Endodermal cell (in vitro differentiated cells): ENCODE data around the gene PTCRA. TPM values are rescaled to one million over a fixed set of nuclear protein-coding genes. Genes with fewer than 3 reads are reported as not detected.
"Not testable (repeated sequence)": the region's sequence is repeated elsewhere in the genome, so short reads cannot be mapped to it uniquely, and the experiment has no call there.

Source experiments
- DNase-seq: peaks from one replicate; pipeline ENCODE4 v3.0.0-alpha.2; 2017
- H3K27ac ChIP-seq: 2 replicates; pipeline ENCODE4 v1.5.1; 2013; ENCODE audit warnings: mild to moderate bottlenecking, low read depth, low read length, moderate library complexity
- H3K27me3 ChIP-seq: 2 replicates; pipeline ENCODE4 v1.6.1; 2013; ENCODE audit warnings: mild to moderate bottlenecking, low read length, moderate library complexity; ENCODE audit not compliant: insufficient read depth, control insufficient read depth, poor library complexity, severe bottlenecking
- H3K36me3 ChIP-seq: 2 replicates; pipeline ENCODE4 v1.7.0; 2013; ENCODE audit warnings: mild to moderate bottlenecking, low read length, moderate library complexity; ENCODE audit not compliant: control insufficient read depth, insufficient read depth
- H3K4me1 ChIP-seq: one replicate; pipeline ENCODE4 v1.7.0; 2013; ENCODE audit warnings: low read length; ENCODE audit not compliant: control insufficient read depth, insufficient read depth
- H3K4me3 ChIP-seq: 2 replicates; pipeline ENCODE4 v1.5.1; 2013; ENCODE audit warnings: mild to moderate bottlenecking, low read length, moderate library complexity
- H3K9ac ChIP-seq: 2 replicates; pipeline ENCODE4 v1.6.1; 2013; ENCODE audit warnings: mild to moderate bottlenecking, low read length, moderate library complexity; ENCODE audit not compliant: poor library complexity, severe bottlenecking; ENCODE audit errors: extremely low read depth
- H3K9me3 ChIP-seq: 2 replicates; pipeline ENCODE4 v1.6.1; 2013; ENCODE audit warnings: mild to moderate bottlenecking, low read length, moderate library complexity; ENCODE audit not compliant: control insufficient read depth
- H3K27ac Mint-ChIP-seq: 2 replicates; pipeline ENCODE4 v1.8.0; 2020; ENCODE audit warnings: mixed read lengths
- H3K27me3 Mint-ChIP-seq: 2 replicates; pipeline ENCODE4 v1.8.0; 2021; ENCODE audit warnings: mild to moderate bottlenecking, mixed read lengths; ENCODE audit not compliant: insufficient read depth
- H3K36me3 Mint-ChIP-seq: 2 replicates; pipeline ENCODE4 v1.8.0; 2020; ENCODE audit warnings: low read depth, mixed read lengths
- H3K4me1 Mint-ChIP-seq: 2 replicates; pipeline ENCODE4 v1.8.0; 2020; ENCODE audit warnings: mixed read lengths
- H3K4me3 Mint-ChIP-seq: 2 replicates; pipeline ENCODE4 v1.8.0; 2020; ENCODE audit warnings: mild to moderate bottlenecking, moderate library complexity, mixed read lengths
- H3K9me3 Mint-ChIP-seq: 2 replicates; pipeline ENCODE4 v1.8.0; 2020; ENCODE audit warnings: mild to moderate bottlenecking, mixed read lengths
- CTCF ChIP-seq: fragments of 200-600 bp; sonication (generic); conservative IDR thresholded peaks from 2 replicates; pipeline ENCODE4 v1.5.0; 2021; ENCODE audit warnings: antibody characterized with exemption, mild to moderate bottlenecking
- WGBS, 2 experiments: methylation state at CpG; one replicate each; pipeline versions ENCODE4 v1.1.5 to v1.1.7; 2013; ENCODE audit warnings: missing lambda C conversion rate in 2 of 2, mixed read lengths in 1 of 2; ENCODE audit not compliant: insufficient coverage in 1 of 2, insufficient read length in 1 of 2; 5-methylcytosine and 5-hydroxymethylcytosine counted together
- total RNA-seq, 2 donors: library from RNA; stranded (reverse); fragmentation: NEBNext Ultra II Directional in 1 of 2; extraction: Animal tissue kit (Norgen Biotek cat#: 25700) in 1 of 2; gene quantifications; 2 replicates in 1 of 2; 3 replicates in 1 of 2; pipeline ENCODE4 v1.2.1, GENCODE V29; 2021

PTCRA gene
- total RNA-seq, 2 donors from 2014 or later: not detected

DNA sequence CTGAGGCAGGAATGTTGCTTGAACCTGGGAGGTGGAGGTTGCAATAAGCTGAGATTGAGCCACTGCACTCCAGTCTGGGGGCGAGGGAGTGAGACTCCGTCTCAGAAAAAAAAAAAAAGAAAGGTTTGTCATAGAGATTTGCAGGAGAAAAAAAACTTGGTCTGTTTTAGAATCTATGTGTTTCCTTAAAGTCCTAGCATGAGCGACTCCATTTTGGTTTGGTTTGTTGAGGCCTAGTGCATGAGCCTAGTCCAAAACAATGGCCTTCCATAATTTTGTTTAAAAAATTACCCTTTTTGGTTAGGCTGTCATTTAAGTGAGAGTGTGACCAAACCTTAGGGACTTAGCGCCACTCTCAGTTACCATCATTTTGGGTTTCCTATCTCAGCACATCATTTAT is 36.5 kb downstream of the PTCRA start:
- Mint-ChIP-seq H3K4me3 (no peak overlapping the region), H3K27ac (no peak overlapping the region), H3K36me3 (no peaks in the 10 kb centered on the region), H3K4me1 (no peaks in the 10 kb centered on the region), H3K9me3 (no peaks in the 10 kb centered on the region), H3K27me3 (no peaks in the 10 kb centered on the region)
- Histone ChIP-seq H3K27ac (no peak overlapping the region), H3K27me3 (no peaks in the 10 kb centered on the region), H3K9ac (no peak overlapping the region), H3K4me3 (no peak overlapping the region), H3K4me1 (no peaks in the 10 kb centered on the region), H3K36me3 (no peaks in the 10 kb centered on the region), H3K9me3 (no peaks in the 10 kb centered on the region)
- TF ChIP-seq CTCF: no peak
- no peak for DNase-seq
- 90 to 92% methylated on average over 2 to 4 of the region's 4 CpGs for WGBS, 2 experiments

GRCh38 chr6:42954405-42954804 is 38.6 kb downstream of the PTCRA start:
- H3K27ac Mint-ChIP-seq, H3K9me3 ChIP-seq, H3K36me3 Mint-ChIP-seq, H3K4me1 Mint-ChIP-seq, H3K27me3 ChIP-seq, DNase-seq, H3K27ac ChIP-seq, H3K4me1 ChIP-seq, H3K9ac ChIP-seq, H3K4me3 Mint-ChIP-seq, H3K9me3 Mint-ChIP-seq, H3K4me3 ChIP-seq, H3K36me3 ChIP-seq: not testable (repeated sequence)
- peaks cover 11% of the 10 kb centered on the region for H3K27me3 Mint-ChIP-seq
- 92 to 98% methylated on average over 4 of the region's 4 CpGs for WGBS, 2 experiments

DNA sequence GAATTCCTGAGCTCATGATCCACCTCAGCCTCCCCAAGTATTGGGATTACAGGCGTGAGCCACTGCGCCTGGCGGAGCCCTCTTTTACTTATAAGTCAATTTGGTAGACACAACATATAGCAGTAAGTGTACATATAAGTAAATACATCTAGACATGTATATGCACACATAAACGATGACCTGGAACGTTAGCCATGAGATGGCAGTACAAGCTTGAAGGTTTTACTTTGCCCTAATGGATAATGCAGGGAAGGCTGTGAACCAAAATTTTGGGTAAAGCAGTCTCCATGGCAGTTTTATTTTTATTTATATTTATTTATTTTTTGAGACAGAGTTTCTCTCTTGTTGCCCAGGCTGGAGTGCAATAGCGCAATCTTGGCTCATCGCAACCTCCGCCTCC is 42.3 kb downstream of the PTCRA start:
- no peak overlapping the region for H3K27ac ChIP-seq
- no peak for DNase-seq
- Mint-ChIP-seq H3K4me3 (no peak overlapping the region), H3K36me3 (peaks cover 11% of the 10 kb centered on the region), H3K9me3 (no peaks in the 10 kb centered on the region), H3K27ac (no peak overlapping the region), H3K4me1 (peaks cover 6% of the 10 kb centered on the region), H3K27me3 (peaks cover 33% of the 10 kb centered on the region)
- no peaks in the 10 kb centered on the region for H3K9me3 ChIP-seq
- peaks cover 28% of the 10 kb centered on the region for H3K27me3 ChIP-seq
- TF ChIP-seq CTCF: no peak
- no peaks in the 10 kb centered on the region for H3K4me1 ChIP-seq
- WGBS, 2 experiments: 80 to 98% methylated on average over 1 to 8 of the region's 8 CpGs
- no peak overlapping the region for H3K9ac ChIP-seq
- no peaks in the 10 kb centered on the region for H3K36me3 ChIP-seq
- H3K4me3 ChIP-seq: no peak overlapping the region

GRCh38 chr6:42959917-42960242 is 44.0 kb downstream of the PTCRA start:
- Histone ChIP-seq H3K27me3 (peaks cover 28% of the 10 kb centered on the region), H3K4me3 (peak overlapping the region; percentile 83), H3K27ac (no peak overlapping the region), H3K4me1 (no peaks in the 10 kb centered on the region), H3K36me3 (no peaks in the 10 kb centered on the region), H3K9me3 (no peaks in the 10 kb centered on the region), H3K9ac (no peak overlapping the region)
- 39 to 46% methylated on average over 12 to 13 of the region's 13 CpGs for WGBS, 2 experiments
- DNase-seq: no peak
- peaks cover 6% of the 10 kb centered on the region for H3K4me1 Mint-ChIP-seq
- H3K4me3 Mint-ChIP-seq: peak overlapping the region; percentile 66
- H3K27ac Mint-ChIP-seq: no peak overlapping the region
- H3K36me3 Mint-ChIP-seq: peaks cover 16% of the 10 kb centered on the region
- H3K9me3 Mint-ChIP-seq: no peaks in the 10 kb centered on the region
- no peak for TF ChIP-seq CTCF
- H3K27me3 Mint-ChIP-seq: peaks cover 33% of the 10 kb centered on the region
